A673 (cell line): Measurements from ENCODE around the gene NFKB1. TPM values are rescaled to one million over a fixed set of nuclear protein-coding genes. Genes with fewer than 3 reads are reported as not detected.

Source experiments
- BruUV-seq: library from RNA; stranded (reverse); fragments of 400-500 nt; replicated peaks from 2 replicates; lab custom pipeline; 2021; lab: Mats Ljungman, UMichigan
- CTCF ChIA-PET: fragments of 300-600 bp; sonication (Branson Sonifier 250); formaldehyde crosslinking; loops from one replicate; lab custom pipeline; 2022; ENCODE audit warnings: antibody characterized with exemption; lab: Charles Lee
- POLR2A ChIA-PET: fragments of 300-600 bp; sonication (Branson Sonifier 250); formaldehyde crosslinking; loops from one replicate; lab custom pipeline; 2022; ENCODE audit warnings: antibody characterized with exemption; ENCODE audit not compliant: low non-redundant PET; lab: Charles Lee
- DNase-seq: peaks from one replicate; pipeline ENCODE4 v3.0.0-alpha.2; 2015; ENCODE audit warnings: low spot score
- H3K27ac ChIP-seq: fragments of 200-600 bp; sonication (generic); 2 replicates; pipeline ENCODE4 v1.5.1; 2016; ENCODE audit warnings: mixed run types, low read depth, mild to moderate bottlenecking, mixed read lengths, antibody characterized with exemption, low read length; ENCODE audit not compliant: poor library complexity, severe bottlenecking
- H3K27me3 ChIP-seq: fragments of 200-600 bp; sonication (generic); replicated peaks from 2 replicates; pipeline ENCODE4 v1.6.1; 2017; ENCODE audit warnings: mixed run types, low read depth, mild to moderate bottlenecking, mixed read lengths, antibody characterized with exemption, low read length; ENCODE audit not compliant: insufficient read depth, poor library complexity
- H3K36me3 ChIP-seq: fragments of 200-600 bp; sonication (generic); 2 replicates; pipeline ENCODE4 v1.6.1; 2016; ENCODE audit warnings: mixed run types, mild to moderate bottlenecking, mixed read lengths, antibody characterized with exemption, low read length; ENCODE audit not compliant: insufficient read depth, poor library complexity, severe bottlenecking
- H3K4me1 ChIP-seq: fragments of 200-600 bp; sonication (generic); 2 replicates; pipeline ENCODE4 v1.6.1; 2017; ENCODE audit warnings: mixed run types, mild to moderate bottlenecking, mixed read lengths, antibody characterized with exemption, low read length; ENCODE audit not compliant: insufficient read depth, poor library complexity, severe bottlenecking
- H3K4me3 ChIP-seq: fragments of 200-600 bp; sonication (generic); 2 replicates; pipeline ENCODE4 v1.5.1; 2016; ENCODE audit warnings: low read depth, mixed run types, mild to moderate bottlenecking, mixed read lengths, low read length; ENCODE audit not compliant: poor library complexity, severe bottlenecking
- H3K9me3 ChIP-seq: fragments of 200-600 bp; sonication (generic); 2 replicates; pipeline ENCODE4 v1.6.1; 2016; ENCODE audit warnings: mixed run types, low read depth, mild to moderate bottlenecking, mixed read lengths, antibody characterized with exemption, low read length; ENCODE audit not compliant: poor library complexity, severe bottlenecking
- CTCF ChIP-seq: fragments of 300-800, 200-600 bp; sonication (generic); conservative IDR thresholded peaks from 2 replicates; pipeline ENCODE4 v1.5.1; 2017; ENCODE audit warnings: low read depth, mild to moderate bottlenecking, antibody characterized with exemption, low read length, moderate library complexity, mixed read lengths
- EZH2 ChIP-seq: fragments of 200-600 bp; sonication (generic); IDR thresholded peaks from 2 replicates; pipeline ENCODE4 v1.6.1; 2017; ENCODE audit warnings: borderline replicate concordance, low read depth, mild to moderate bottlenecking, mixed read lengths, antibody characterized with exemption, low read length; ENCODE audit not compliant: poor library complexity, severe bottlenecking
- intact Hi-C: fragments of 100-400 bp; cut with micrococcal nuclease; formaldehyde crosslinking; loops from one replicate; pipeline ENCODE4 v1.10.0; 2022; ENCODE audit not compliant: unreplicated experiment
- total RNA-seq: library from RNA; stranded (reverse); gene quantifications from 2 replicates; pipeline ENCODE4 v1.2.3, GENCODE V29; 2021

Gene NFKB1
- total RNA-seq, 1 experiment from 2014 or later = 26.1 TPM

GRCh38 chr4:102517753-102518152 is 16.6 kb downstream of the NFKB1 start:
- H3K27ac ChIP-seq = no peak overlapping the region
- peaks cover 12% of the 10 kb centered on the region for H3K4me1 ChIP-seq
- no peaks in the 10 kb centered on the region for H3K27me3 ChIP-seq
- TF ChIP-seq EZH2 = no peak
- TF ChIP-seq CTCF = no peak
- no peaks in the 10 kb centered on the region for H3K36me3 ChIP-seq
- CTCF ChIA-PET = no interaction called here
- BruUV-seq = no TSS peak
- H3K9me3 ChIP-seq = peaks cover 7% of the 10 kb centered on the region
- POLR2A ChIA-PET = no interaction called here
- no peak overlapping the region for H3K4me3 ChIP-seq
- intact Hi-C loops = no loop called here
- DNase-seq = peak; percentile 37

GRCh38 chr4:102518703-102519131 is 17.6 kb downstream of the NFKB1 start:
- DNase-seq = no peak
- intact Hi-C loops = no loop called here
- POLR2A ChIA-PET = no interaction called here
- H3K27ac ChIP-seq = no peak overlapping the region
- CTCF ChIA-PET = no interaction called here
- no peak for TF ChIP-seq CTCF
- TF ChIP-seq EZH2 = no peak
- H3K27me3 ChIP-seq = no peaks in the 10 kb centered on the region
- no peaks in the 10 kb centered on the region for H3K36me3 ChIP-seq
- H3K4me1 ChIP-seq = peaks cover 12% of the 10 kb centered on the region
- peaks cover 7% of the 10 kb centered on the region for H3K9me3 ChIP-seq
- H3K4me3 ChIP-seq = no peak overlapping the region
- no TSS peak for BruUV-seq

GRCh38 chr4:102519925-102520324 is 18.8 kb downstream of the NFKB1 start:
- intact Hi-C loops = no loop called here
- CTCF ChIA-PET = no interaction called here
- no peak overlapping the region for H3K27ac ChIP-seq
- no TSS peak for BruUV-seq
- TF ChIP-seq CTCF (no peak), EZH2 (no peak)
- H3K36me3 ChIP-seq = no peaks in the 10 kb centered on the region
- peaks cover 7% of the 10 kb centered on the region for H3K9me3 ChIP-seq
- peaks cover 12% of the 10 kb centered on the region for H3K4me1 ChIP-seq
- POLR2A ChIA-PET = no interaction called here
- H3K27me3 ChIP-seq = no peaks in the 10 kb centered on the region
- H3K4me3 ChIP-seq = no peak overlapping the region
- DNase-seq = no peak
